NK-92 treated with Interleukin-12 subunit alpha and Interleukin-12 subunit beta, amount 100 ng/mL, for 24 hours (cell line): ENCODE data around the gene ZDHHC17.

Experiments
- DNase-seq: peaks from one replicate; lab custom pipeline; 2025; lab: John Stamatoyannopoulos, UW

Gene ZDHHC17

DNA sequence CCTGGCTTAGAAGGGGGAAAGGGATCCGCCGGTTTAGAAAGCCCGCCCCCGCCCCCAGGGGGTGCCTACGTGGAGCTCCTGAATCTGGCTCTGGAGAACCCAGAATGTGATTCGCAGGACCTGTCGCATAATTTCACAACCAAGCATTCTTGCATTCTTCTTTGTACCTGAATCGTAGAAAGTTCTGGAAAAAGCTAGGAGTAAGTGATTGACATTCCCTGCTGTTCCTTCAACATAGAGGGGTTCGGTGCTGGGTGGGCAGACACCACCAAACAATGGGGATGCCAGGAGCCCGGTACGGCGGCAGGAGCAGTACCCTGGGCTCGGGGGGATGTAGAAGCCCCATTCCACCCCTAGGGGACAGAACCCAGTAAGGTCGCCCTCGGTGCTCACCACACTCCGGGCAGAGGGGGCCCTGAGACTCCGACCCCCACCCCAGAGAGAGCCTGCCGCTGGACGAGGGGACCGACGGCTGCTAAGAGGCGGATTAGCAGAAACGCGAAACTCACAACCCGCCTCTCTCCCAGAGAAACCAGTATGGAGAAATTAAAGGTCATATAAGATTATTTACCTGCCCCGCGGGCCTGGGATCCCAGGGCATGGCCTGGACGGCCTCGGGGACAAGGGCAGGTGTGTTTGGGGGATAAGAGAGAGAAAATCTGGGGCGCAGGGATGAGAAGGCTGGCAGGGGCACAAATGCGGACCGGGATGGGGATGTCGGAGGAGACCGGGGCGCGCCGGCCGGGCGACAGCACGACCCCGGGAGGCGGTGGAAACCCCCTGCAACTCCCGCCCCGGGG lies 114.4 kb downstream of the ZDHHC17 start:
- DNase-seq = no peak

DNA sequence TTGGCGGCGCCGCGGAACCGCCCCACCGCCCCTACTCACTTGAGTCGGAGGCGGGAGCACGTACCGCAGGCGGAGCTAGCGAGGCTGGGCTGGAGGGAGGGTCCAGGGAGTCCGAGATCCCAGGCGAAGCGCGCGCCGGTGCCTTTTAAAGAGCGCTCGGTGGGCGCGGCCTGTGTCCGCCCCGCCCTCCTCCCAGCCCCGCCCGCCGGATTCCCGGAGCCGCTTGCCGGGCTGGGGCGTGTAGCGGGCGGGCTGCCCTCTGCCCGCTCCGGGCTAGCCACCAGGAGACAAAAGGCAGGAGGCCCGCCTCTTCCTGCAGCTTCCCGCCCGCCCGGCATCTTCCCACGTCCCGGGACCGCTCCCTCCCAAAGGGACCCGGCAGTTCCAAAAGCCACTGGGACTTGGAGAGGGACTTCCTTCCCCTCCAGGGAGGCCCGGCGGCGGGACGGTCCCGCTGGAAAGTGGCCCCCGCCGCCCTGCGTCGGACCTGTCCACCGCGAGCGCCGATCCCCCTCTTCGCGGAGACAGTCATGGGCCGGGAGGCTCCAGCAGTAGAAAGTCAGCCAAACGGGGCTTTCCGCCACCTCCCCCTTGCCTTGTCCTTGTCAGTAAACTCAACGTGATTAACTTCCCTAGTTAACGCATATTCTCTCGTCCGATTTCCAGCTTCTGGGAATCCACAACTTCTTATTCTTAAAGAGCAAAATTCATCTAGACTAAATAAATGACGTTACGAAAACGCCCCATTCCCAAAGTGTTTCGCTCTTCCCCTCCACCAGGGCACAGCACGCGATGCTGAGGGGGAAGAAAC lies 115.2 kb downstream of the ZDHHC17 start, which contains the start of gene CSRP2:
CSRP2 (minus strand) TSS at position 121 of the 811 bp plus-strand sequence. CDS start 12,759 bp downstream, outside the sequence.
- no peak for DNase-seq

DNA sequence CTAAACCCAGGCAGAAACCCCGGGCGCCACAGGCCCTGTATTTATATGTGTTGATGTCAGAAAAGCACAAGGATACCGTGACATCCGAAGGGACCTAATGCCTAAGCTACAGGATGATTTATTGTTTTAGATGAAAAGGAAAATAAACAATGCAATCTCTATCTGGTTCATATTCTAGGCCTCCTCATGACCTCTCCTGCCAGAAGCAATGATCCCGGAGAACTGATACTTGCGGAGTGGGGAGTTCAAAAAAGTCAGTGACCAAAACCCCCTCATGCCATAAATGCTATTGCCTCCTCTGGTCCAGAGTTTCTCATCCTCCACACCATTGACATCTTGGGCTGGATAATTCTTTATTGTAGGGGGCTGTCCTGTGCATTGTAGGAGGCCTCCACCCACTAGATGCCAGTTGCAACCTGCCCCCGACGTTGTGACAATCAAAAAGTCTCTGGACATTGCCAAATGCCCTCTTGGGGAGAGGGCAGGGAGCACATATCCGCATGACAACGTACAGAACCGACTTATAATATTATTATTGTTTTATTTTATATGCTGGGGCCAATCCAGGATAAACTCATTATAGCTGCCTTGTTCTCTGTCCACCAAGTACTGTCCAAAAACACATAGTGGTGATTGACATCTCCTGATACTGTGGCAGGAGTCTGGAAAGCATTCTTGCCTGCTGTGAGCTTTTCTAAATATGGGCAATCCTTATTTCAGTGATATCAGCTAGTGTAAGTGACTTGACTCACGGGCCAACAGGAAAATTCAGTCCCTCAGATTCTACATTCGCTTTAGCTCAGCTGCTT lies 116.0 kb downstream of the ZDHHC17 start:
- no peak for DNase-seq

DNA sequence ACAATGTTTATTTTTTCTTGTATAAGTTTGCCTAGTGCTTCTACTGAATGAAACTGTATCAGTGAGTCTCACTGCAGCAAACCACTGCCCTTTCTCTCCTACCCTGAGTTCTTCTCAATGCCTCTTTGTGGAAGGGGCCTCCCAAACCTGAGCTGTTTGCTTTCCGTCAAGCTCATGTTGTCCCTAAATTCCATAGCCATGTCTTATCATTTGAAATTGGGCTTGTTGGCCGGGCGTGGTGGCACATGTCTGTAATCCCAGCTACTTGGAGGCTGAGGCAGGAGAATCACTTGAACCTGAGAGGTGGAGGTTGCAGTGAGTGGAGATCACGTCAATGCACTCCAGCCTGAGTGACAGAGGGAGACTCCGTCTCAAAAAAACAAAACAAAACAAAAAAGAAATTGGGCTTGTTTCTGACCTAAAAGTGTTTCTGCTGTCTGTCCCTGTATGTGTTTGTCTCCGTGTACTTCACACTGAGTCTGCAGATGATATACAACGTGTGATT lies 116.7 kb downstream of the ZDHHC17 start:
- no peak for DNase-seq

DNA sequence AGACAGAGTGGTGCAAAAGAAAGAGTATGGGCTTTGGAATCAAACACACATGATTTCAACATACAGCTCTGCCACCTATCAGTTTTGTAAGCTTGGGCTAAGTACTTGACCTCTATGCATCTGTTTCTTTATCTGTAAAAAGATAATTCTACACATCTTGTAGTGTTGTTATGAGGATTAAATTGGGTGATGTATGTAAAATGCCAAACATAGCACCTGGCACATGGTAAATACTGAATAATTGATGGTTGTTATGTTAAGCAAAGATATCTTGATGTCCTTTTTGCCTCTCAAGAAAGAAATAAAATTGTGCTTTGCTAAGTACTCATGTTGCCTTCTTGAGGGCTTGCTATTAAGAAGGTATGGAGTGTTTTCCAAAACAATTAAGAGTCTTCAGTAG lies 117.2 kb downstream of the ZDHHC17 start:
- DNase-seq = no peak

DNA sequence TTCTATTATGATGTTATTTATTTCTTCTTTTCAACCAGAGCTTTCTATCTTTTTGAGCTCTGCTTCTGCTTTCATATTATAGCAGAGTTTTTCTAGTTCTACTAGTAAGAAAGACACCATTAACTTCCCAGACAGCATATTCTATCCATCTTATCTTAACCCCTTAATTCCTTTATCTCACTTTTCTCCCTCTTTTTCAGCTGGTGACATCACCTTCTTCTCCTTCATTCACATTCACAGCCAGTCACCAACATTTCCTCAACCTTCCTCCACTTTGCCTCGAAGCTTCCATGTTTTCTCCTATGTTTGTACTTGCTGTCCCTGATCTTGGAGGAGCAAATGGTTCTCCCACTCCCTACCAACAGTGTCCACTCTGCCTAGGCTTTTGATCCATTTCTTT lies 118.5 kb downstream of the ZDHHC17 start:
- no peak for DNase-seq

DNA sequence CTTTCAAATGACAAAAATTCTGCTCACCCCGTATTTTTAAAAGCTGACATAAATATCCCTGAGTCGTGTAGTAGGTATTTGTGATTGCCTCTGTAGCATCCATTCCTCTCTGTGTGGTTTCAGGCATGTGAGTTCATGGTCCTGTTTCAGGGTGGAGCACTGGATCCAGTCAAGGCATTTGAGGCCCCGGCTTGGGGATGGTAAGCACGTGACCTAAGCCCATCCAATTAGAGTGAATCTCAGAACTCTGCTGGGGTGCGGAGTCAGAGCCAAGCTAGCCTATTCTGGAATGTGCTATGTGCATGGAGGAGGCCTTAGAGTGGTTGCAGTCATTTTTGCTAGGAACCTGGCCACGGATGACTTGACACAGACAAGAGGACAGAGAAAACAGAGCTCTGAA lies 119.2 kb downstream of the ZDHHC17 start:
- no peak for DNase-seq

DNA sequence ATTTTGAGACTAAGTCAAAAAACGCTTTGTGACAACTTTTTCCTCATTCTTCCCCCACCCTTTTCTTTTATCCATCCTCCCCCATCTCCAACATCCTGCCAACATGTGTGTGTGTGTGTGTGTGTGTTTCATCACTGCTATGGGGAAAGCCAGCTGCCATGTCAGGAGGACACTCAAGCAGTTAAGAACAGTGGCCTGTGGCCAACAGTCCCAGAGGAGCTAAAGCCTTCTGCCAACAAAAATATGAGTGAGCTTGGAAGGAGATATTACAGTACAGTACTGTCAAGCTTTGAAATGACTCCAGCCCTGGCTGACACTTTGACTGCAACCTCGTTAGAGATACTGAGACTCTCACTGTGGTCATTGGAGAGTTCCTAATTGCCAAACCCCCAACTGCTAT lies 119.9 kb downstream of the ZDHHC17 start:
- DNase-seq = no peak

DNA sequence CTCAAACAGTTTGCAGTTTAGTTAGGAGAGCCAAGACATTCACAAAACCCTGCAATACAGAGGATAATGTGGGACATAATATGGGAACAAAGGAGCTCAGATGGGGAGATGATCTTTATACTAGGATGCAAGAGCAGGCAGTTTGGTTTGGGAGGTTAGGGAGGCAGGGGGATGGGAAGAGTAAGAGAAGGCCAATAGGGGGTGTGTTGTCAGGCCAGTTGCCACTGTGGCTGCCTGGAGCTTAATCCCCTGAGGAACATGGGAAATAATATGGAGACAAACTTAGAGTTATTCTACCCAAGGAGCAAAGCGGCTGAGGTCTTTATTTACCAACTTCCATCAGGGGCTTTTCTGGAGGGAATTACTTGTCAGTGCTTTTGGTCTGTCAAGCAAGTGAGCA lies 124.9 kb downstream of the ZDHHC17 start:
- no peak for DNase-seq

DNA sequence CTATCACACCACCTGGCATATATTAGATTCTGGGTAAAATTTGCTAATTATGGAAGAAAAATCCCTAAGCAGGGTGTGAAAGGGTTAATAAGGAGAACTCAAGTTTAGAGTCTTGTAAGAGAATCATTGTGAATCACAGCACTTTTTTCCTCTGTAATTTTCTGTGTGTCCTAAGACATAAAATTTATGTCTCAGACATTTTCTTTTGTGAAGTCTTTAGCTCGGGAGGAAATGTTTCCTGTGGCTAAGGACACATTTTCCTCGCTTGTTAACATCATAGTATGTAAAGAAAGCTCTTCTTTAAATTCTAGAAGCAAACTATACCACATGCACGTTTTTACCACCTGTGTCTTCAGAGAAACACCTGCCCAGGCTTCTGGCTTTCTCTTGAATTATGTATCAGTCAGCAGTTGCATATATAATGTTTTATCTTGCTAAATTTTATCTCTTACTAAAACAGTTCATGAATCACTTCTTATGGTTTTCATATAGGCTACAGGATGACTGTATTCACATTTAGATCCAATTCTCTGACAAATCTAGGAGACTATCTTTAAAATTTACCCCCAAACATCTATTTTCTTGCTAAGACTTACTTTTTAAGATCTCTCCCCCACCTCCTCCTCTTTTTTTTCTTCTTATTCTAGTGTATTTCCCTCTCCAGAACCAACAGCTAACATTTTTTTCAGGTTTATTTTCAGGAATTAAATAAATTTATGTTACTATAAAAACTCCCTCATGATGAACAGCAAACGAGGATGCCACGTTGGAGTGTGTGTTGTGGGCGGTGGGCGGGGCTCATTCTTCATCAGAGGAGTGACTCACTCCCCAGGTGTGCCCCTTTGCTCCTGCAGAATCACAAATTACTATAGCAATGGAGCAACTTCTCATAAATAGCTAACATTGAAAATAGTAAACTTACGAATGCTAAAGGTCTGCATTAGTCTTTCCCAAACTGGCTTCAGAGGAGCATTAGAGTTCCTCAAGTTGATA lies 126.5 kb downstream of the ZDHHC17 start:
- DNase-seq = no peak

DNA sequence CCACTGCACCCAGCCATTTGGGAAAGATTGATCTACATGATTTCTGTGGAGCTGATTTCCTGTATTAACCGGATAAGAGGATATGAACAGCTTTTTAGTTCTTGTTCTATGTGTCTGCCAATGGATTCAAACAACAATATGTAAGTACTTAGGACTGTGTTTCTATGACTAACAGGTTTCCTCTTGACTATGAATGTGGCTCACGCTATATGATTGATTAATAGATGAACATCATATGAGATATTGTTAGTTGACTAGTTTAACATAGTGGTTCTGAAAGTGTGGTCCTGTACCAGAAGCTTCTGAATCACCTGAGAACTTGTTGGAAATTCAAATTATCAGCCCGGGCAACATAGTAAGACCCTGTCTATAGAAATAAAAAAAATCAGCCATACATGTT lies 127.7 kb downstream of the ZDHHC17 start:
- DNase-seq = no peak

DNA sequence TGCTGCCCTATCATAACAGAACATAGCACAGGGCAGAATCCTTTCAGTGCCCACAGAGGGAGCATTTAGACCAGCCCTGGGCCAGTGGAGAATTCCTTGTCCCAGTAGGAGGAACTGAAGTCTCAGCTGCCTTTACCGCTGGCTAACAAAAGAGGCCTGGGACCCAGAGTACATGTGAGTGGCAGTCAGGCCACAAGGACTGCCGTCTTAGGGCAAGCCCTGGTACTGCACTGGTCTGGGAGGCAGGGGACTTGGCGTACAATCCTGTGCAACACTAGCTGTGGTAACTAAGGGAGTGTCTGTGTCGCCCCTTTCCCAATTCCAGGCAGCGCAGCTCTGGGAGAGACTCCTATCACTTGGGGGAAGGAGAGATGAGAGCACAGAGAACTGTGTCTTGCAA lies 131.9 kb downstream of the ZDHHC17 start:
- no peak for DNase-seq

DNA sequence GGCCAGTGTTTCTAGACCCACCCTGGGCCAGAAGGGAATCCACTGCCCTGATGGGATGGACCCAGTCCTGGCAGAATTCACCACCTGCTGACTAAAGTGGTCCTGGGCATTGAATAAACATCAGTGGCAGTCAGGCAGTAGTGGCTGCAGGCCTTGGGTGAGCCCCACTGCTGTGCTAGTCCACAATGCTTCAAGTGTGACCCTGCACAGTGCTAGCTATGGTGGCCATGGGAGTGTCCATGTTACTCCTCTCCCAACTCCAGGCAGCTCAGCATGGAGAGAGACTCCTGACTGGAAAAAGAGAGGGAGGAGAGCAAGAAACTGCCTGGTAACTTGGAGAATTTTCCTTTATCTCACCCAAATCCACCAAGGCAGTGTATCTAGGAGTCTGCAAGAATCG lies 132.4 kb downstream of the ZDHHC17 start:
- DNase-seq = no peak

DNA sequence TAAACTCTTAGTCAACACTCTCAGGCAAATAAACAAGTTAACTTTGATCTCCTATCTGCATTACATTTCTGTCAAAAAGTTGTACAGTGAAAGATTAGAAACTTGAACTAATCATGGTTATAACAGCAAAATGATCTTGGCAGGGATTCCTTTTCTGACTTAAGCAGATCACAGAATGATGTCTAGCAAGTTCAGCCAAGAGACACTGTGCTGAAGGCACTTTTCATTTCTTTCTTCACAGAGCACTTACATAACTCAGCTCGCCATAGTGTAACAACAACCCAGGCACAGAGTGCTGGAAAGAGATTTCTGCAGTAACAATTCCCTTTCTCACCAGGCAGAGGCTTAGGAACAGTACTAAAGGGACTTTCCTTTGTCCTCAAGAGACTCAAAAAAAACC lies 134.5 kb downstream of the ZDHHC17 start:
- no peak for DNase-seq

DNA sequence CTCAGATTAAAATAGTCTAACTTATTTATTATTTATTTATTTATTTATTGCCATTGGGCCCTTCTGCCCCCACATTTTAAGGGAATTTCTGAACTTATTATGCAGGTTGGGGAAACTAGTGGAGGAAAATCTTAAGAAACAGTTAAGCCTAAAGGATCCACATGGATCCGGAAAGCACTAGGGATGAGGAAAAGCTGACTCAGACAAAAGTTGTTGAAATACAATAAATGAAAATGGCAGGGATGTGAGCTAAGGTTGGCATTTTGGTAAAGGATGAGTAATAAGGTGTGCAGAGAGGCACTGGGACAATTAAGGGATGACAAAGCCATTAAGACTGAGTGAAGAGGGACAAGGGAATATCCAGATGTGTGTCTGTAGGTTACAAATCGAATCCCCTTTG lies 135.6 kb downstream of the ZDHHC17 start:
- no peak for DNase-seq

DNA sequence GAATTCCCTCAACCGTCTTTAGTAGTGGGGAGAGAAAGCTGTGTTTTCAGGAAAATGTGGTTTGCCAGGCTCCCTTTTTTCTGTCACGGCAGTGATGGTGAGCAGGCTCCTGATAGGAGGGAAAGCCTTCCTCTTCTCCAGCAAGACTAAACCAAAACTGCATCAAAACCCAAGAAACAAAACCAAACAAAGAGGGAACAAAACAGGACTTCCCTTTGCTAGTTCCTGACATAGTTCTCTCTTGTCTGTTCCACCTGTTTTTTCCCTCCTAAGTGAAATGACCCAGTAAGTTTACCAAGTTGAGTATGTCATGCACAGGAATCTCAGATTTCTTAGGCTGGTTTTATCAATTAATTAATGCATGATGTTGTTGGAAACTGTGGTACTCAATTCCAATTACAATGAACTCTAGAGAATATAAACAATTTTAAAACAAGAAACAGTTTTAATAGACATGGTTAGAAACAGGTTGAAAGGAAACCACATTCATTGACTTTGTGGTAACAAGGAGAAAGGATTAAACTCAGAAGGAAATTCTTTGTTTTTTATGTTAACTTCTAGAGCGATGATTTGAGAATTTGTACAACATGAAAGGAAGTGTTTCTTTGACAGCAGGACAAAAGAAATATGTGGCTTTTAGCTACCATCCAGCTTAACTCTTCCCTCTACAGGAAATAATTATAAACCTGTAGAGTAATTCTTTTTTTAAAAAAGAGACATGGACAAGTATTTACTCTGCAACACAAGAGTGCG lies 137.9 kb downstream of the ZDHHC17 start:
- no peak for DNase-seq
